Hepatocyte (in vitro differentiated cells): ENCODE results near the gene COG7. TPM values are rescaled to one million over a fixed set of nuclear protein-coding genes. Genes with fewer than 3 reads are reported as not detected.

Source experiments
- DNase-seq: peaks from one replicate; pipeline ENCODE4 v3.0.0-alpha.2; 2016; ENCODE audit warnings: low spot score
- H2AFZ ChIP-seq: fragments of 200-600 bp; sonication (generic); 2 replicates; pipeline ENCODE4 v1.6.0; 2016; ENCODE audit warnings: antibody characterized with exemption, mild to moderate bottlenecking
- H3K27ac ChIP-seq: fragments of 200-600 bp; sonication (generic); 2 replicates; pipeline ENCODE4 v1.5.1; 2016; ENCODE audit warnings: mild to moderate bottlenecking
- H3K27me3 ChIP-seq: fragments of 200-600 bp; sonication (generic); 2 replicates; pipeline ENCODE4 v1.6.1; 2016
- H3K36me3 ChIP-seq: fragments of 200-600 bp; sonication (generic); replicated peaks from 2 replicates; pipeline ENCODE4 v1.5.1; 2016; ENCODE audit warnings: low read depth; ENCODE audit not compliant: insufficient read depth
- H3K4me1 ChIP-seq: fragments of 200-600 bp; sonication (generic); 2 replicates; pipeline ENCODE4 v1.5.1; 2016; ENCODE audit warnings: mild to moderate bottlenecking, moderate library complexity; ENCODE audit not compliant: insufficient read depth
- H3K4me2 ChIP-seq: fragments of 200-600 bp; sonication (generic); 2 replicates; pipeline ENCODE4 v1.6.0; 2016
- H3K4me3 ChIP-seq: fragments of 200-600 bp; sonication (generic); 2 replicates; pipeline ENCODE4 v1.5.1; 2016; ENCODE audit warnings: mild to moderate bottlenecking
- H3K79me2 ChIP-seq: fragments of 200-600 bp; sonication (generic); 2 replicates; pipeline ENCODE4 v1.6.0; 2017; ENCODE audit warnings: mild to moderate bottlenecking
- H3K9me2 ChIP-seq: fragments of 200-600 bp; sonication (generic); replicated peaks from 2 replicates; pipeline ENCODE4 v1.6.0; 2017; ENCODE audit warnings: mild to moderate bottlenecking; ENCODE audit not compliant: insufficient read depth
- H3K9me3 ChIP-seq: fragments of 200-600 bp; sonication (generic); 2 replicates; pipeline ENCODE4 v1.5.1; 2016; ENCODE audit warnings: low read depth, mild to moderate bottlenecking
- H4K20me1 ChIP-seq: fragments of 200-600 bp; sonication (generic); 2 replicates; pipeline ENCODE4 v1.6.0; 2016; ENCODE audit warnings: mild to moderate bottlenecking; ENCODE audit not compliant: insufficient read depth, poor library complexity, severe bottlenecking
- CTCF ChIP-seq: fragments of 200-600 bp; sonication (generic); IDR thresholded peaks from 2 replicates; pipeline ENCODE4 v1.5.1; 2016; ENCODE audit warnings: antibody characterized with exemption, mild to moderate bottlenecking; ENCODE audit not compliant: poor library complexity
- EZH2 ChIP-seq: fragments of 200-600 bp; sonication (generic); IDR thresholded peaks from 2 replicates; pipeline ENCODE4 v1.6.1; 2016; ENCODE audit warnings: antibody characterized with exemption, mild to moderate bottlenecking, borderline replicate concordance
- EZH2phosphoT487 ChIP-seq: fragments of 200-600 bp; sonication (generic); IDR thresholded peaks from one replicate; pipeline ENCODE4 v1.6.1; 2018; ENCODE audit warnings: antibody characterized with exemption, mild to moderate bottlenecking, low read depth, moderate library complexity; ENCODE audit not compliant: unreplicated experiment, severe bottlenecking
- WGBS: methylation state at CpG from one replicate; pipeline ENCODE4 v1.1.6; 2016; ENCODE audit warnings: low lambda C conversion rate; ENCODE audit errors: missing lambda C conversion rate; 5-methylcytosine and 5-hydroxymethylcytosine counted together
- polyA plus RNA-seq: library from polyadenylated mRNA; unstranded; fragments of >200 nt; fragmentation: Nextera tagmentation; extraction: Ambion mirVana; gene quantifications from 2 replicates; pipeline ENCODE4 v1.2.1, GENCODE V29; 2016
- total RNA-seq: library from RNA; depleted of rRNA; stranded (reverse); fragments of >200 nt; gene quantifications from 2 replicates; pipeline ENCODE4 v1.2.3, GENCODE V29; 2014

COG7 gene
- total and polyA plus RNA-seq, 2 experiments from 2014 or later = 13.5 to 15.4 TPM

- no peak for DNase-seq
- Histone ChIP-seq H3K36me3 (no peaks in the 10 kb centered on the region), H3K4me1 (no peaks in the 10 kb centered on the region), H4K20me1 (no peaks in the 10 kb centered on the region), H3K79me2 (no peaks in the 10 kb centered on the region), H3K27ac (no peak overlapping the region), H3K4me3 (no peak overlapping the region), H3K9me2 (no peaks in the 10 kb centered on the region), H3K27me3 (no peaks in the 10 kb centered on the region), H3K9me3 (no peaks in the 10 kb centered on the region), H3K4me2 (no peak overlapping the region), H2AFZ (no peak overlapping the region)
- WGBS = 92% methylated on average over 7 of the region's 7 CpGs
- no peak for TF ChIP-seq EZH2
- no peak for TF ChIP-seq EZH2phosphoT487
- TF ChIP-seq CTCF = no peak
Measured at GRCh38 chr16:23356941-23357340, 96.0 kb downstream of the COG7 start.

GRCh38 chr16:23355106-23355670, 97.8 kb downstream of the COG7 start:
- no peaks in the 10 kb centered on the region for H4K20me1 ChIP-seq
- H3K9me3 ChIP-seq = no peaks in the 10 kb centered on the region
- TF ChIP-seq EZH2 (no peak), EZH2phosphoT487 (no peak), CTCF (no peak)
- no peak overlapping the region for H3K4me3 ChIP-seq
- no peaks in the 10 kb centered on the region for H3K36me3 ChIP-seq
- H3K9me2 ChIP-seq = no peaks in the 10 kb centered on the region
- WGBS = 88% methylated on average over 13 of the region's 13 CpGs
- no peak overlapping the region for H3K4me2 ChIP-seq
- no peaks in the 10 kb centered on the region for H3K27me3 ChIP-seq
- H3K4me1 ChIP-seq = no peaks in the 10 kb centered on the region
- H2AFZ ChIP-seq = no peak overlapping the region
- H3K79me2 ChIP-seq = no peaks in the 10 kb centered on the region
- DNase-seq = no peak
- H3K27ac ChIP-seq = no peak overlapping the region

GRCh38 chr16:23354246-23354645, 98.7 kb downstream of the COG7 start:
- 91% methylated on average over 9 of the region's 9 CpGs for WGBS
- Histone ChIP-seq H3K9me3 (no peaks in the 10 kb centered on the region), H4K20me1 (no peaks in the 10 kb centered on the region), H3K9me2 (no peaks in the 10 kb centered on the region), H3K27ac (no peak overlapping the region), H3K4me1 (no peaks in the 10 kb centered on the region), H2AFZ (no peak overlapping the region), H3K79me2 (no peaks in the 10 kb centered on the region), H3K36me3 (no peaks in the 10 kb centered on the region), H3K27me3 (peaks cover 7% of the 10 kb centered on the region), H3K4me3 (no peak overlapping the region), H3K4me2 (no peak overlapping the region)
- no peak for TF ChIP-seq EZH2phosphoT487
- DNase-seq = no peak

DNA sequence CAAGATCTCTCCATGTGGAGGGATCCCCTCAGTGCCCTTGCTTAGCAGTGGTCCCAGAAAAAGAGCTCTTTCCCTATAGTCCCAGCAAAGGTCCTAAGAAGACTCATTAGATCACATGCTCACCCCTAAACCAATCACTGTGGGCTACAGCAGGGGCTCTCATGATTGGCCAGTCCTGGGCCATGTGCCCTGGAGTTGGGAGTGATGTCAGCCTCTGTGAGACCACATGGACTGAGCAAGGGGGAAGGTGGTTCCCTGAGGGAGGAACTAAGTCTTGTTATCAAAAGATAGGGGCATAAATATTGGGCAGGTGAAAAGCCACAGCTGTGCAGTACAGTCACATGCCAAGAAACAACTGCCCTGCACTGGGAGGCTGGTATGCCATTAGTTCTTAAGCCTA, 99.5 kb downstream of the COG7 start:
- Histone ChIP-seq H2AFZ (no peak overlapping the region), H3K4me3 (no peak overlapping the region), H3K4me2 (no peak overlapping the region), H3K9me2 (no peaks in the 10 kb centered on the region), H3K4me1 (no peaks in the 10 kb centered on the region), H4K20me1 (no peaks in the 10 kb centered on the region), H3K27ac (no peak overlapping the region), H3K9me3 (no peaks in the 10 kb centered on the region), H3K36me3 (no peaks in the 10 kb centered on the region), H3K27me3 (peaks cover 14% of the 10 kb centered on the region), H3K79me2 (no peaks in the 10 kb centered on the region)
- TF ChIP-seq CTCF (no peak), EZH2phosphoT487 (no peak), EZH2 (no peak)
- DNase-seq = no peak
